Activated CD4-positive, alpha-beta memory T cell treated with anti-CD3 and anti-CD28 coated beads for 36 hours (primary cell): ENCODE results near the gene ZNF426. TPM values are rescaled to one million over a fixed set of nuclear protein-coding genes. Genes with fewer than 3 reads are reported as not detected.

Experiments used
- CTCF ChIA-PET: fragments of 350-600 bp; sonication (Branson Sonifier 250); formaldehyde crosslinking; loops from one replicate; lab custom pipeline; 2021; ENCODE audit warnings: antibody characterized with exemption, inconsistent platforms; lab: Charles Lee
- POLR2A ChIA-PET: fragments of 350-600 bp; sonication (Branson Sonifier 250); formaldehyde crosslinking; loops from one replicate; lab custom pipeline; 2021; ENCODE audit warnings: antibody characterized with exemption; lab: Charles Lee
- DNase-seq: peaks from one replicate; pipeline ENCODE4 v3.0.0-alpha.2; 2020
- H3K27ac Mint-ChIP-seq: one replicate; pipeline ENCODE4 v1.8.0; 2021; ENCODE audit warnings: mixed read lengths
- H3K27me3 Mint-ChIP-seq: one replicate; pipeline ENCODE4 v1.8.0; 2021; ENCODE audit warnings: mixed read lengths
- H3K36me3 Mint-ChIP-seq: one replicate; pipeline ENCODE4 v1.8.0; 2021; ENCODE audit warnings: mixed read lengths
- H3K4me1 Mint-ChIP-seq: one replicate; pipeline ENCODE4 v1.8.0; 2021; ENCODE audit warnings: low read depth, mixed read lengths
- H3K4me3 Mint-ChIP-seq: one replicate; pipeline ENCODE4 v1.8.0; 2021; ENCODE audit warnings: mild to moderate bottlenecking, mixed read lengths
- H3K9me3 Mint-ChIP-seq: one replicate; pipeline ENCODE4 v1.8.0; 2021; ENCODE audit warnings: mixed read lengths
- intact Hi-C: fragments of 100-400 bp; cut with micrococcal nuclease; formaldehyde crosslinking; loops from one replicate; pipeline ENCODE4 v1.15.1; 2023
- total RNA-seq, 2 experiments: library from RNA; stranded (reverse); gene quantifications; one replicate each; pipeline ENCODE4 v1.2.3, GENCODE V29; 2021

ZNF426 gene
- total RNA-seq, 2 experiments from 2014 or later, result 11.4 to 12.5 TPM

- Mint-ChIP-seq H3K27ac (no peak overlapping the region), H3K4me3 (no peak overlapping the region), H3K27me3 (no peaks in the 10 kb centered on the region), H3K9me3 (peaks cover 64% of the 10 kb centered on the region), H3K4me1 (no peaks in the 10 kb centered on the region), H3K36me3 (peaks cover 18% of the 10 kb centered on the region)
- POLR2A ChIA-PET, result no interaction called here
- DNase-seq, result no peak
- intact Hi-C loops, result no loop called here
- CTCF ChIA-PET, result no interaction called here
Observed at GRCh38 chr19:9485140-9485539, 53.3 kb downstream of the ZNF426 start.

- Mint-ChIP-seq H3K4me3 (no peak overlapping the region), H3K4me1 (no peaks in the 10 kb centered on the region), H3K27ac (no peak overlapping the region), H3K27me3 (peaks cover 2% of the 10 kb centered on the region), H3K9me3 (peaks cover 34% of the 10 kb centered on the region), H3K36me3 (peaks cover 8% of the 10 kb centered on the region)
- no peak for DNase-seq
- ChIA-PET POLR2A (no interaction called here), CTCF (no interaction called here)
- intact Hi-C loops, result no loop called here
Observed at GRCh38 chr19:9474975-9475374, 63.5 kb downstream of the ZNF426 start.

Other genes with a start within 250 kb of the ZNF426 start
- 1 to 10 TPM; 5.8 to 6.8 TPM for gene ZNF699, start 228.8 kb downstream of the ZNF426 start, total RNA-seq
- gene ZNF559, start 214.5 kb downstream of the ZNF426 start, total RNA-seq, result 1 to 10 TPM; 8.0 to 9.4 TPM
- gene ZNF177, start 175.6 kb downstream of the ZNF426 start, total RNA-seq, result under 1 TPM; 0.43 to 0.46 TPM
- 10 to 100 TPM; 20.0 to 23.4 TPM for gene ZNF266, start 103.1 kb downstream of the ZNF426 start, total RNA-seq
- gene ZNF560, start 40.0 kb downstream of the ZNF426 start, total RNA-seq, result not detected
- gene ZNF121, start 45.9 kb upstream of the ZNF426 start, total RNA-seq, result 10 to 100 TPM; 61.1 to 62.2 TPM
- gene ZNF561, start 82.6 kb upstream of the ZNF426 start, total RNA-seq, result 10 to 100 TPM; 24.7 to 25.5 TPM
- 10 to 100 TPM; 35.3 to 36.1 TPM for gene ZNF562, start 136.5 kb upstream of the ZNF426 start, total RNA-seq
- 1 to 10 TPM; 3.9 to 4.9 TPM for gene ZNF846, start 230.1 kb upstream of the ZNF426 start, total RNA-seq